Adrenal gland (tissue), 5 donors: ENCODE measurements around the gene ZNF20.

Experiments used
- CTCF ChIP-seq, 6 experiments: fragments of 450-650 bp in 4 of 6; fragments of 200-600 bp in 2 of 6; sonication (generic) in 1 of 6; IDR thresholded peaks; 1 replicate in 5 of 6; 2 replicates in 1 of 6; pipeline versions ENCODE4 v1.5.1 to v1.8.0; 2016 to 2021; ENCODE audit warnings: antibody characterized with exemption in 6 of 6, mild to moderate bottlenecking in 2 of 6, moderate library complexity in 1 of 6
- POLR2A ChIP-seq, 2 donors: fragments of 450-650 bp; IDR thresholded peaks; one replicate each; pipeline ENCODE4 v1.6.1; 2017; ENCODE audit warnings: antibody characterized with exemption in 2 of 2, mild to moderate bottlenecking in 2 of 2, moderate library complexity in 1 of 2
- donor health status: DM: no; HTN: no; CAD: no.

- TF ChIP-seq CTCF (IDR thresholded peaks at IDR 0.05) (no peak), POLR2A (IDR thresholded peaks at IDR 0.05) (no peak)
Observed at GRCh38 chr19:12159773-12160414, 19.7 kb upstream of the ZNF20 start.
